GM10847 (cell line): ENCODE measurements around the gene LPIN1.

Experiments used
- POLR2A ChIP-seq: IDR thresholded peaks from 2 replicates; pipeline ENCODE4 v1.6.1; 2011; ENCODE audit not compliant: insufficient read length; ENCODE audit errors: extremely low read depth

Gene LPIN1

GRCh38 chr2:11850082-11850481 is 103.7 kb downstream of the LPIN1 start:
- TF ChIP-seq POLR2A, result no peak

- TF ChIP-seq POLR2A, result no peak
These were observed 106.2 kb downstream of the LPIN1 start for GRCh38 chr2:11852526-11853196.

GRCh38 chr2:11853197-11853588 is 106.8 kb downstream of the LPIN1 start:
- TF ChIP-seq POLR2A, result no peak

- TF ChIP-seq POLR2A, result no peak
These were observed 108.8 kb downstream of the LPIN1 start for GRCh38 chr2:11855064-11855760.

- no peak for TF ChIP-seq POLR2A
These were observed 109.7 kb downstream of the LPIN1 start for GRCh38 chr2:11856095-11856494.

GRCh38 chr2:11858883-11859282 is 112.5 kb downstream of the LPIN1 start:
- no peak for TF ChIP-seq POLR2A

GRCh38 chr2:11861044-11861443 is 114.6 kb downstream of the LPIN1 start:
- TF ChIP-seq POLR2A, result no peak

GRCh38 chr2:11862049-11862448 is 115.6 kb downstream of the LPIN1 start:
- no peak for TF ChIP-seq POLR2A

GRCh38 chr2:11863103-11863502 is 116.7 kb downstream of the LPIN1 start:
- no peak for TF ChIP-seq POLR2A

GRCh38 chr2:11863513-11864328 is 117.3 kb downstream of the LPIN1 start:
- TF ChIP-seq POLR2A, result no peak

GRCh38 chr2:11864724-11865123 is 118.3 kb downstream of the LPIN1 start:
- no peak for TF ChIP-seq POLR2A

- TF ChIP-seq POLR2A, result no peak
These were observed 118.9 kb downstream of the LPIN1 start for GRCh38 chr2:11865378-11865777.

- TF ChIP-seq POLR2A, result no peak
These were observed 119.4 kb downstream of the LPIN1 start for GRCh38 chr2:11865805-11866204.

GRCh38 chr2:11866358-11867335 is 120.2 kb downstream of the LPIN1 start:
- TF ChIP-seq POLR2A, result no peak

GRCh38 chr2:11867926-11868325 is 121.5 kb downstream of the LPIN1 start:
- no peak for TF ChIP-seq POLR2A
